Measurements from ENCODE around the gene RAB14.

DNA sequence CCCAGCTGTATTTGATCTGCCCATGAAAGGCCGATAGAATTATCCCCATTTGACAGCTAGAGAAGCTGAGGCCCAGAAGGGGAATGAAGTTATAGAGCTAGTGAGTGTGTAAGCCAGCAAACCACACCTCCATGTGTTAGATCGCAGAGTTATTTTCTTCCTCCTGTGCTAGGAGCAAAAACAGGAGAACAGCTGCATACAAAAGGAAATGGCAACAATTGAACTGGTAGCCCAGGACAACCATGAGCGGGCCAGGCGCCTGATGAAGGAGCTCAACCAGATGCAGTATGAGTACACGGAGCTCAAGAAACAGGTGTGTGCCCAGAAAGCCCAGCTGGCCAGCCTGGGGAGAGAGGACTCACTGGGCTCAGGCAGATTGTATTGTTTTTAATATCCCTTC lies 30.4 kb downstream of the RAB14 start:
- TF ChIP-seq, protein P1, sequence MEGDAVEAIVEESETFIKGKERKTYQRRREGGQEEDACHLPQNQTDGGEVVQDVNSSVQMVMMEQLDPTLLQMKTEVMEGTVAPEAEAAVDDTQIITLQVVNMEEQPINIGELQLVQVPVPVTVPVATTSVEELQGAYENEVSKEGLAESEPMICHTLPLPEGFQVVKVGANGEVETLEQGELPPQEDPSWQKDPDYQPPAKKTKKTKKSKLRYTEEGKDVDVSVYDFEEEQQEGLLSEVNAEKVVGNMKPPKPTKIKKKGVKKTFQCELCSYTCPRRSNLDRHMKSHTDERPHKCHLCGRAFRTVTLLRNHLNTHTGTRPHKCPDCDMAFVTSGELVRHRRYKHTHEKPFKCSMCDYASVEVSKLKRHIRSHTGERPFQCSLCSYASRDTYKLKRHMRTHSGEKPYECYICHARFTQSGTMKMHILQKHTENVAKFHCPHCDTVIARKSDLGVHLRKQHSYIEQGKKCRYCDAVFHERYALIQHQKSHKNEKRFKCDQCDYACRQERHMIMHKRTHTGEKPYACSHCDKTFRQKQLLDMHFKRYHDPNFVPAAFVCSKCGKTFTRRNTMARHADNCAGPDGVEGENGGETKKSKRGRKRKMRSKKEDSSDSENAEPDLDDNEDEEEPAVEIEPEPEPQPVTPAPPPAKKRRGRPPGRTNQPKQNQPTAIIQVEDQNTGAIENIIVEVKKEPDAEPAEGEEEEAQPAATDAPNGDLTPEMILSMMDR (IDR thresholded peaks at IDR 0.05) = no peak
- TF ChIP-seq POLR2A (IDR thresholded peaks at IDR 0.05) = no peak
- TF ChIP-seq POLR2AphosphoS5 (IDR thresholded peaks at IDR 0.05; ENCODE audit: insufficient read depth in 1 of 2, low read depth in 1 of 2) = no peak
